DMS153 treated with DMSO at 0.1 percent for 48 hours (cell line): Measurements from ENCODE around the gene RNF41.
A peak's percentile ranks its signal among the peaks of the same experiment; 100 is the strongest.

Source experiments
- DNase-seq: peaks from one replicate; lab custom pipeline; 2025; ENCODE audit not compliant: unreplicated experiment; lab: John Stamatoyannopoulos, UW

RNF41 gene

GRCh38 chr12:56244494-56244893 is 22.8 kb upstream of the RNF41 start:
- no peak for DNase-seq

- DNase-seq, result no peak
Measured at GRCh38 chr12:56243731-56244181, 22.0 kb upstream of the RNF41 start.

GRCh38 chr12:56242986-56243385 is 21.3 kb upstream of the RNF41 start:
- DNase-seq, result no peak

DNA sequence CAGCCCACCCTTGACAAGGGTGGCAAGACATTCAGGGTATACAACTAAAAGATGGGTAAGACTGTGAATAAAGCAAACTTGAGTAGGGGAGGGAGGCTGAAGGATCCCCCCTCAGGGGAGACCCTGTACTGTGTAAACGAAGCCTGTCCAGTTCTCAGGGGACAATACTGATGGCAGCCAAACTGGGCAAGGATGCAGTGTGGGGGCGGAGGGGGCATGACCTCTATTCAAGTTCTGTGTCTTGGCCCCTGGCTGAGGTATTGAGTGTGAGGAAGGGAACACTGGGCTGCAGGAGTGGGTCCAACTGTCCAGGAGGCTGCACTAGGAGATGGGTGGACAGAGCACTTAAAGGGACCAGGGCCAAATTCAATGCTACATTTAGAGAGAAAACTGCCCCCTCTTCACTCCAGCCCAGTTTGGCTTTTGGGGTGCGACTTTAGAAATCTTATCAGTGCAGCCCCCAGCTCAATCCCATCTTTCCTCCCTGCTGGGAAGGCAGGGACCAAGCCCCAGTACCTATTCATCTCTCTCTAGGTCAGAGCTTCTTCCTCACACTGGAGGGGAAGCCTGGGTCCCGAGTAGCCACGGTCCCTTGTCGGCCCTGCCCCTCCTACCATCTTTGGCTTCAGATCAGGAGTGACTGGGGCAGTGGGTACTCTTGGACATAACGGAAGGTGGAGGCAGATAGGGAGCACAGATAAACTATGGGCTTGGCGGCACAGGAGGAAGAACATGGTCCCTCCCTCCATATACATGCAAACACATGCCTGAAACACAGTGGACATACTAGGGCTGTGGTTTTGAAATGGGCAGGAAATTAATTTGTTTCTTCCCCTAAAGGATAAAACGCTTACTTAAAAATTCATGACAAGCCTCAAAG is 19.9 kb upstream of the RNF41 start:
- no peak for DNase-seq

GRCh38 chr12:56237552-56237951 is 15.8 kb upstream of the RNF41 start:
- no peak for DNase-seq

DNA sequence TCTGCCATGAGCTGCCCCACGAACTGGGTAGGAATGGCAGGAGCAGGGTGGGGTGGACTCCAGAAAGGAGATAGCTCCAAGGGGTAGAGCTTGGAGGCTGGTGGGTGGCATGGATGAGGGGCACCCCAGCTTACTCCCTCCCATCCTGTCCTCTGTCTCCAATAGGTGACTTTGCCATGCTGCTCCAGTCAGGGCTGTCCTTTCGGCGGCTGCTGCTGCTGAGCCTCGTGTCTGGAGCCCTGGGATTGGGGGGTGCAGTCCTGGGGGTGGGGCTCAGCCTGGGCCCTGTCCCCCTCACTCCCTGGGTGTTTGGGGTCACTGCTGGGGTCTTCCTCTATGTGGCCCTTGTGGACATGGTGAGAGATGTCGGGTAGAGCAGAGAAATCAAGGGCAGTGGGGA is 15.3 kb upstream of the RNF41 start:
- DNase-seq, result no peak

DNA sequence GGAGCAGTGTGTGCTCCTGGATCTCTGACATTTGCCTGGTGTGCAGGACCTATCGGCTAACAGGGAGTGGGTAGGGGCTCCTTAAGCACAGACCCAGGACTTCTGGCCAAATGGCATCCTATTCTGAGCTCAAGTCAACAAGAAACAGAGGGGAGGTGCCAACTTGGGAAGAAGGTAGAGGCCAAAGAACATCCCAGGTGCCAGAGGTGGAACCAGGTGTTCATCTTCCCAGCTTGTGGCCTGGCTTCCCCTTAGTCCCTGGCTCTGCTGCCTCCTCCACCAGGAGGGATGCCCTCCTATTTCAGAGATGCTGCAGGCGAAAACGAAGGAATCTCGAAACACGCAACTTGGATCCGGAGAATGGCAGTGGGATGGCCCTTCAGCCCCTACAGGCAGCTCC is 14.4 kb upstream of the RNF41 start:
- DNase-seq, result no peak

DNA sequence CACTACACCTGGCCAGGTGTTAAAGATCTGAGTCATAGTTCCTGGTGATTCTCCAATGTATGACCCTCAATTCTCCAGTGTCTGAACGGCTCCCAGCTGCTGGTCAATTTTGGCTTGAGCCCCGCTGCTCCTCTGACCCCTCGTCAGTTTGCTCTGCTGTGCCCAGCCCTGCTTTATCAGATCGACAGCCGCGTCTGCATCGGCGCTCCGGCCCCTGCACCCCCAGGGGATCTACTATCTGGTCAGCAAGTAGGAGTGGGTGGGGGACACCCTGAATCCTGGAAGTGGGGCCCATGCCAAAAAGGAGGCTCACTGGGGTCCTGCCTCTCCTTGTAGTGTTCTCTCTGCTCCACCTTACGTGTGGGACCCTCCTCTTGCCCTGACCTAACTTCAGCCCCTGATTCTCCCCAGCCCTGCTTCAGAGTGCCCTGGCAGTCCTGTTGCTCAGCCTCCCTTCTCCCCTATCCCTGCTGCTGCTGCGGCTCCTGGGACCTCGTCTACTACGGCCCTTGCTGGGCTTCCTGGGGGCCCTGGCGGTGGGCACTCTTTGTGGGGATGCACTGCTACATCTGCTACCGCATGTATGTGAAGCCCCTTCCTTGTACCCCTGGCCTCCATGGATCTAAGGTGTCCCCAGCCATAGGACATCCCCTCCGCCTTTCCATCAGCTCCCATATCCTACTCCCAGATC is 13.2 kb upstream of the RNF41 start:
- no peak for DNase-seq

DNA sequence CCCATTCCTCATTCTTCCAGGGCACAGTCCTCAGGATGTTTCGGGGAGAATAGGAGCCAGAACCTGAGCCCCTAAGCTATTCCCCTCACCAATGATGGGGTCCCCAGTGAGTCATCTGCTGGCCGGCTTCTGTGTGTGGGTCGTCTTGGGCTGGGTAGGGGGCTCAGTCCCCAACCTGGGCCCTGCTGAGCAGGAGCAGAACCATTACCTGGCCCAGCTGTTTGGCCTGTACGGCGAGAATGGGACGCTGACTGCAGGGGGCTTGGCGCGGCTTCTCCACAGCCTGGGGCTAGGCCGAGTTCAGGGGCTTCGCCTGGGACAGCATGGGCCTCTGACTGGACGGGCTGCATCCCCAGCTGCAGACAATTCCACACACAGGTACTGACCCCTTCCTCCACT is 9.5 kb upstream of the RNF41 start:
- DNase-seq, result no peak

- DNase-seq, result no peak
Measured at GRCh38 chr12:56230432-56231183, 8.9 kb upstream of the RNF41 start.

GRCh38 chr12:56229916-56230431 is 8.3 kb upstream of the RNF41 start, which contains the start of gene SLC39A5:
TSS of gene SLC39A5 (plus strand) at chr12:56230051. CDS start at chr12:56231275, 1,224 bp downstream.
- DNase-seq, result no peak

DNA sequence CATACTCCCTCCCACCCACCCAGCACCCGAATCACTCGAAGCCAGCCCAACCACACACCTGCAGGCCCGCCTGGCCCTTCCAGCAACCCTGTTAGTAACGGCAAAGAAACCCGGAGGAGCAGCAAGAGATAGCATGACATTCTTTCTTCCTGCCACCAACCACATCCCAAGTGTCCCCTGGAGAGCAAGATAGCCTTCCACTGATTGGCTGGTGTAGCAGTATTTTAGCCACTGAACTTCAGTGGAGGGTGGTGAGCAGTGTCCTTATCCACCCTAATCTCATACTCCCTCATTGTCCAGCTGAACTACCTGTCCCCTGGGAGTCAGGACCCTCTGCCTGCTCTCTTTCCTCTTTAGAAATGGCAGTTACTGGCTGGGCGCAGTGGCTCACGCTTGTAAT is 7.4 kb upstream of the RNF41 start:
- no peak for DNase-seq

- no peak for DNase-seq
Measured at GRCh38 chr12:56224954-56225353, 3.2 kb upstream of the RNF41 start.

GRCh38 chr12:56224102-56224701 is 2.5 kb upstream of the RNF41 start, which contains the start of gene NABP2:
TSS of gene NABP2 (plus strand) at chr12:56224342. CDS start at chr12:56224857, 515 bp downstream.
- DNase-seq, result peak; percentile 92

DNA sequence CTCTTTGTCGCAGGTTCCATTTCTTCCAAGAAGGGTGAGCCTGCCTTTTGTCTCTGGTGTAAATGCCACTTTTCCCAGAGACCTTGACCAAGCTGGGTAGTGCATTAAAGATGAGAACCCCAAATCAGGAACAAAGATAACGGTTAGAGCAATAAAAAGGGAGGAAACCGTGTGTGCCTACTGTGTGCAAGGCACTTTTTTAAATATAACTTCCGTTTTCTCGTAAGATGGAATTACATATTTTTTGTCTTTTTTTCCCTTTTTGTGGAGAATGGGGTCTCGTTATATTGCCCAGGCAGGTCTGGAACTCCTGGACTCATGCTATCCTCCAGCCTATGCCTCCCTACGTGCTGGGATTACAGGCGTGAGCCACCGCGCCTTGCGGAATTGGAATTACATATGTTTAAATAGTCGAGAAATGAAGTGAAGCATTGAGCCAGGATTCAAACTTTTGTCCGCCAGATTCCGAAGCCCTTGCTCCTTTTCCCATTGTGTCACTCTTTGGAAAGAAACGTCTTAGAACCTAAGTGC is 1.9 kb upstream of the RNF41 start:
- DNase-seq, result no peak

DNA sequence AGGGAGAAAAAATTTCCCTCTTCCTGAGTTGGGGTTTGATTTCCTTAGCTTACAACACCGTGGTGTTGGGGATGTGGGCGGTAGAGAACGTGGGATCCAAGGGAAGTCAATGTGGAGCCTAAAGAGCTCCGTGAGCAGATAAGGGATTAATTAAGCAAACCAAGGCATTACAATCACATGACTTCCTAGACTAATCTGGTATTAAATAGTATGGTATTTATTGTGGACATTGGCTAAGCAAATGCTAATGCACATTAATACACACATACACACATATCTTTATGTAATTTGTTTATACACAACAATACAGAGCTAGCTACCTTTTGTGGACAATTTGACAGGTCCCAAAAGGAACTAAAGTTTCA is 791 bp upstream of the RNF41 start:
- no peak for DNase-seq

DNA sequence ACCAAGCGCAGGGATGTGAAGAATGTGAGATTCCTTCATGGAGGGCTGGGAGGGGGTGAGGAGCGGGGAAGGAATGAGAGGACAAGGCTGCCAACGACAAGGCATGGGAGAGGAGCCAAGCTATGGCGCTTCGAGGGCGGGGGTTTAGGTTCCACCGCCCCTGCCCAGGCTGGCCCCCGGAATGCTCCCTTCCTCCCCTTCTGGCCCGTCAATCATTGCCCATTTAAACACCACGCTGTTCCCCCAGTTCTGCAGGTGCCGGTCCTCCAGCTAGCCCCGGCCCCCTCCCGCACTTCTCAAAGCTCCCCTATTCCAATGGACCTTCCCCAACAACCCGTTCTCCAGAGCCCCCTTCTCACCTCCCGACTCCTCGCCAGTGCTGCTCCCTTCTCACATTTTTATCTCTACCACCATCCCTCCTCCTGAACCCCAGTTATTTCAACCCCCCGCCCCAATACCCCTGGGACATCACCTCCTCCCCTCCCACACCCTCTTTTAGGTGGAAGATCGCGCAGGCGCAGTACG is 428 bp downstream of the RNF41 start:
- no peak for DNase-seq

GRCh38 chr12:56220611-56221231 is 1.0 kb downstream of the RNF41 start:
- DNase-seq, result no peak

GRCh38 chr12:56219840-56220239 is 1.9 kb downstream of the RNF41 start:
- no peak for DNase-seq

GRCh38 chr12:56216461-56216860 is 5.3 kb downstream of the RNF41 start:
- no peak for DNase-seq
